ENCODE data around the gene UBE4B.
"Not testable (repeated sequence)": the region's sequence is repeated elsewhere in the genome, so short reads cannot be mapped to it uniquely, and the experiment has no call there.

The UBE4B gene

DNA sequence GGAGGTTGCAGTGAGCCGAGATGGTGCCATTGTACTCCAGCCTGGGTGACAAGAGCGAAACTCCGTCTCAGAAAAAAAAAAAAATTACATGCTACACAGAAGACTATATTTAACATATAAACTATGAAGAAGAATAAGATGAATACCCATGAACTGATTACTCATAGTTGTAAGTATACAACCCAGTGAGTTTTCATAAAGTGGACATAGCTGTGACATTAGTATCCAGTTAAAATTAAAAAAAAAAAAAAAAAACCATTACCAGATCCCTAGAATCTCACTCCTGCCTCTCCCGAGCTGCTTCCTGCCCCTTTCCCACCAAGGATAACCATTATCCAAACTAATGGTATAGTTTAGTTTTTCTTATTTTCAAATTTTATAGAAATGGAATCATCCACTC lies 37.4 kb downstream of the UBE4B start:
- TF ChIP-seq EZH2phosphoT487 (IDR thresholded peaks at IDR 0.05; ENCODE audit: low read depth) = no peak
- TF ChIP-seq, protein P1, sequence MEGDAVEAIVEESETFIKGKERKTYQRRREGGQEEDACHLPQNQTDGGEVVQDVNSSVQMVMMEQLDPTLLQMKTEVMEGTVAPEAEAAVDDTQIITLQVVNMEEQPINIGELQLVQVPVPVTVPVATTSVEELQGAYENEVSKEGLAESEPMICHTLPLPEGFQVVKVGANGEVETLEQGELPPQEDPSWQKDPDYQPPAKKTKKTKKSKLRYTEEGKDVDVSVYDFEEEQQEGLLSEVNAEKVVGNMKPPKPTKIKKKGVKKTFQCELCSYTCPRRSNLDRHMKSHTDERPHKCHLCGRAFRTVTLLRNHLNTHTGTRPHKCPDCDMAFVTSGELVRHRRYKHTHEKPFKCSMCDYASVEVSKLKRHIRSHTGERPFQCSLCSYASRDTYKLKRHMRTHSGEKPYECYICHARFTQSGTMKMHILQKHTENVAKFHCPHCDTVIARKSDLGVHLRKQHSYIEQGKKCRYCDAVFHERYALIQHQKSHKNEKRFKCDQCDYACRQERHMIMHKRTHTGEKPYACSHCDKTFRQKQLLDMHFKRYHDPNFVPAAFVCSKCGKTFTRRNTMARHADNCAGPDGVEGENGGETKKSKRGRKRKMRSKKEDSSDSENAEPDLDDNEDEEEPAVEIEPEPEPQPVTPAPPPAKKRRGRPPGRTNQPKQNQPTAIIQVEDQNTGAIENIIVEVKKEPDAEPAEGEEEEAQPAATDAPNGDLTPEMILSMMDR (IDR thresholded peaks at IDR 0.05; ENCODE audit: low read depth, low read length) = no peak
- no peaks in the 10 kb centered on the region for H3K27me3 ChIP-seq (ENCODE audit: low read depth, low read length)
- peaks cover 9% of the 10 kb centered on the region for H3K4me1 ChIP-seq (ENCODE audit: low read length)
- H3K9ac ChIP-seq (ENCODE audit: low read length) = no peak overlapping the region
- no peaks in the 10 kb centered on the region for H3K9me3 ChIP-seq (ENCODE audit: insufficient read depth, low read length)
- H4K20me1 ChIP-seq (ENCODE audit: insufficient read depth, low read length) = peaks cover 9% of the 10 kb centered on the region; the same call in 1 of the 2 replicates
- H3K4me2 ChIP-seq (ENCODE audit: low read length) = no peak overlapping the region
- no peak overlapping the region for H2AFZ ChIP-seq (ENCODE audit: low read depth, low read length)
- no peaks in the 10 kb centered on the region for H3K79me2 ChIP-seq (ENCODE audit: low read length)
- no peaks in the 10 kb centered on the region for H3K36me3 ChIP-seq (replicated peaks; ENCODE audit: low read depth, low read length)
- no peak overlapping the region for H3K4me3 ChIP-seq (ENCODE audit: low read length)
- H3K27ac ChIP-seq (ENCODE audit: low read length) = no peak overlapping the region

DNA sequence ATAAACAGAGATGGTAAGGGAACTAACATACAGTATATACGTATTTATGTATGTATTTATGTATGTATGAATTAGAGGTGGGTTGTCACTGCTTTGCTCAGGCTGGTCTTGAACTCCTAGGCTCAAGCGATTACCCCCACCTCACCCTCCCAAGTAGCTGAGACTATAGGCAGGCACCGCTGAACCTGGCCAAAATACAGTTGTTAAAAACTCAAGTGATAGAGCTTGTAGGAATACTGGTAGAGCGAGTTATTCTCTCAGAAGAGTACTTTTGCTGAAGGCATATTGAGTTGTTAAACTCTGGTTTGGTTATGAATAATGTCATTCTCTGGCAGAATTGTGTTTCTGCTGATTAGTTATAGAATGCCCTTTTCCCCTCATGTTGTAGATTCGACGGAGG lies 38.9 kb downstream of the UBE4B start:
- no peak overlapping the region for H3K4me3 ChIP-seq (ENCODE audit: low read length)

DNA sequence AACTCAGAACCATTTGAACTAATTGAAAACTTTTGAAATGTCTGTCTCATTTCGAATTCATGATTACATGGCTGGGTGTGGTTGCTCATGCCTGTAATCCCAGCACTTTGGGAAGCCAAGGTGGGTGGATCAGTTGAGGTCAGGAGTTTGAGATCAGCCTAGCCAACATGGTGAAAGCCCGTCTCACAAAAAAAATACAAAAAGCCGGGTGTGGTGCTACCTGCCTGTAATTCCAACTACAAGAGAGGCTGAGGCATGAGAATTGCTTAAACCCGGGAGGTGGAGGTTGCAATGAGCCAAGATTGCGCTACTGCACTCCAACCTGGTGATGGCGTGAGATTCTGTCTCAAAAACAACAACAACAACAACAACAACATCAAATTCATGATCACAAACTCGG lies 40.6 kb downstream of the UBE4B start:
- H3K79me2 ChIP-seq (ENCODE audit: low read length); H3K4me3 ChIP-seq (ENCODE audit: low read length); H3K4me1 ChIP-seq (ENCODE audit: low read length); H3K9me3 ChIP-seq (ENCODE audit: insufficient read depth, low read length); H2AFZ ChIP-seq (ENCODE audit: low read depth, low read length); H3K27me3 ChIP-seq (ENCODE audit: low read depth, low read length); H3K27ac ChIP-seq (ENCODE audit: low read length); H3K36me3 ChIP-seq (replicated peaks; ENCODE audit: low read depth, low read length); H3K4me2 ChIP-seq (ENCODE audit: low read length); H3K9ac ChIP-seq (ENCODE audit: low read length); H4K20me1 ChIP-seq (ENCODE audit: insufficient read depth, low read length): not testable (repeated sequence)

More for the DNA sequence above, 38.9 kb downstream of the UBE4B start:
- H2AFZ ChIP-seq (ENCODE audit: low read depth, low read length) = no peak overlapping the region
- H3K4me2 ChIP-seq (ENCODE audit: low read length) = no peak overlapping the region
- no peaks in the 10 kb centered on the region for H3K27me3 ChIP-seq (ENCODE audit: low read depth, low read length)
- no peaks in the 10 kb centered on the region for H3K79me2 ChIP-seq (ENCODE audit: low read length)
- no peaks in the 10 kb centered on the region for H3K9me3 ChIP-seq (ENCODE audit: insufficient read depth, low read length)
- H3K36me3 ChIP-seq (replicated peaks; ENCODE audit: low read depth, low read length) = no peaks in the 10 kb centered on the region
- no peak overlapping the region for H3K27ac ChIP-seq (ENCODE audit: low read length)
- no peak overlapping the region for H3K9ac ChIP-seq (ENCODE audit: low read length)
- peaks cover 8% of the 10 kb centered on the region for H3K4me1 ChIP-seq (ENCODE audit: low read length)
- H4K20me1 ChIP-seq (ENCODE audit: insufficient read depth, low read length) = peaks cover 9% of the 10 kb centered on the region; the same call in 1 of the 2 replicates
- TF ChIP-seq, protein P1 (IDR thresholded peaks at IDR 0.05; ENCODE audit: low read depth, low read length) = no peak
- TF ChIP-seq EZH2phosphoT487 (IDR thresholded peaks at IDR 0.05; ENCODE audit: low read depth) = no peak

DNA sequence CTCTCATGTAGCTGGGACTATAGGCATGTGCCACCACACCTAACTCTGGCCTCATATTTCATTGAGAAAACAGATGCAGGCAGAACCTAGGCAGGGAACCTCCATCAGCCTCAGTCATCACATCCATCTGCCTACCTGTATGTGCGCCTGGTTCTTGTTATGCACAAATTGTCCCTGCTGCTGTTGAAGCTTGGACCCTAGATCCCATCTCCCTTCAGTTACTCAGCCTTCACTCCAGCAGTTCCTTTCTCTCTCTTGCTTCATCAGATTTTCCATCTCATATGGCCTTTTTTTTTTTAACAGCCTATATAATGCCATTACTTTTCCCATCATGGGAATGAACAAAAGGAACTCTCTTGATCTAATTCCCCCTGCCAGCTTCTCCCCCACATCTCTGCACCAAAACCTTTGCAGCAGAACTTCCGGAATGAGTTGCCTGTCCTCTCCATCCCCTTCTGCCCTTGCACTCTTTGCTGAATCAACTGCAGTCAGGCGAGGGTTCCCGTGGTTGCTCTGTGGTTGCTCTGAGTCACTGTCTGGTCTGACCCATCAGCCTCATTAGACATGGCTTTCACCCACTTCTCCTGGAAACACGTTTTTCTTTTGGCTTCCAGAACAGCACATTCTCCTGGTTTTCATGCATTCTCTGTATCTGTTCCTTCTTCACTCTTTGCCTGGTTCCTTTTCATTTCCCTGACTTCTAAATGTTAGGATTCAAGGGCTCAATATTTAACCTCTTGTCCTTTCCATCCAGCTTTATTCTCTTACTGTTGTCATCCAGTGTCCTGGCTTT lies 41.5 kb downstream of the UBE4B start:
- Histone ChIP-seq H3K27me3 (ENCODE audit: low read depth, low read length) (no peaks in the 10 kb centered on the region), H3K27ac (ENCODE audit: low read length) (no peak overlapping the region), H3K4me1 (ENCODE audit: low read length) (no peaks in the 10 kb centered on the region), H3K36me3 (replicated peaks; ENCODE audit: low read depth, low read length) (no peaks in the 10 kb centered on the region), H3K4me2 (ENCODE audit: low read length) (no peak overlapping the region), H3K9ac (ENCODE audit: low read length) (no peak overlapping the region), H3K9me3 (ENCODE audit: insufficient read depth, low read length) (no peaks in the 10 kb centered on the region), H2AFZ (ENCODE audit: low read depth, low read length) (no peak overlapping the region), H3K4me3 (ENCODE audit: low read length) (no peak overlapping the region), H4K20me1 (ENCODE audit: insufficient read depth, low read length) (peaks cover 4% of the 10 kb centered on the region; the same call in 1 of the 2 replicates), H3K79me2 (ENCODE audit: low read length) (no peaks in the 10 kb centered on the region)
- no peak for TF ChIP-seq EZH2phosphoT487 (IDR thresholded peaks at IDR 0.05; ENCODE audit: low read depth)
- TF ChIP-seq, protein P1 (IDR thresholded peaks at IDR 0.05; ENCODE audit: low read depth, low read length) = no peak

Measured in OCI-LY3 (cell line).